BE2C (cell line): Measurements from ENCODE around the gene NOBOX.

Experiments
- DNase-seq: peaks from one replicate; pipeline ENCODE4 v3.0.0-alpha.2; 2020
- H3K27me3 ChIP-seq: fragments of 250-450 bp; sonication (Bioruptor Pico); 2 replicates; pipeline ENCODE4 v1.5.1; 2020; ENCODE audit warnings: mild to moderate bottlenecking
- H3K36me3 ChIP-seq: fragments of 250-450 bp; sonication (Bioruptor Pico); 2 replicates; pipeline ENCODE4 v1.5.1; 2020; ENCODE audit warnings: mild to moderate bottlenecking
- H3K4me1 ChIP-seq: fragments of 250-450 bp; sonication (Bioruptor Pico); 2 replicates; pipeline ENCODE4 v1.5.1; 2020
- H3K4me3 ChIP-seq: 2 replicates; pipeline ENCODE4 v1.5.1; 2011; ENCODE audit warnings: low read depth, low read length
- H3K9me3 ChIP-seq: fragments of 250-450 bp; sonication (Bioruptor Pico); 2 replicates; pipeline ENCODE4 v1.5.1; 2020
- TF ChIP-seq, protein P1 (sequence below): IDR thresholded peaks from 2 replicates; pipeline ENCODE4 v1.5.1; 2012; ENCODE audit warnings: mild to moderate bottlenecking, low read depth, low read length

The NOBOX gene

DNA sequence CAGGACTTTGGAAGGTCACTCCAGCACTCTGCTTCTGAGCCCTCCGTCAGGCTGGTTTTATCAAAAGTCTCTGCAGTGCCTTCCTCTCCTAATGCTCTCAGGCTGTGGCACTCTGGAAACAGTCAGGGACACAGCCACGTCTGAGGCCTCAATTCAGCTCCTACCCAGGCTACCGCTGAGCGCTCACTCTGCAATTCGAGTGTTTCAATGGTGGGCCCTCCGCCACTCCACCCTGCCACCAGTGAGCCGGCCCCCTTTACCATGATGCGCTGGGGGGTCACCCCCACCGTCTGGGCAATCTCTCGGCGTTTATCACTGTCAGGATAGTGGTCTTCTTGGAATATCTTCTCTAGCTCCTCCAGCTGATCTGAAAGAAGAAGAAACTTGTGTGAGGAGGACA is 3.5 kb downstream of the NOBOX start:
- Histone ChIP-seq H3K9me3 (no peaks in the 10 kb centered on the region), H3K4me3 (no peak overlapping the region), H3K36me3 (no peaks in the 10 kb centered on the region), H3K27me3 (no peaks in the 10 kb centered on the region), H3K4me1 (no peaks in the 10 kb centered on the region)
- DNase-seq = no peak
- TF ChIP-seq, protein P1, sequence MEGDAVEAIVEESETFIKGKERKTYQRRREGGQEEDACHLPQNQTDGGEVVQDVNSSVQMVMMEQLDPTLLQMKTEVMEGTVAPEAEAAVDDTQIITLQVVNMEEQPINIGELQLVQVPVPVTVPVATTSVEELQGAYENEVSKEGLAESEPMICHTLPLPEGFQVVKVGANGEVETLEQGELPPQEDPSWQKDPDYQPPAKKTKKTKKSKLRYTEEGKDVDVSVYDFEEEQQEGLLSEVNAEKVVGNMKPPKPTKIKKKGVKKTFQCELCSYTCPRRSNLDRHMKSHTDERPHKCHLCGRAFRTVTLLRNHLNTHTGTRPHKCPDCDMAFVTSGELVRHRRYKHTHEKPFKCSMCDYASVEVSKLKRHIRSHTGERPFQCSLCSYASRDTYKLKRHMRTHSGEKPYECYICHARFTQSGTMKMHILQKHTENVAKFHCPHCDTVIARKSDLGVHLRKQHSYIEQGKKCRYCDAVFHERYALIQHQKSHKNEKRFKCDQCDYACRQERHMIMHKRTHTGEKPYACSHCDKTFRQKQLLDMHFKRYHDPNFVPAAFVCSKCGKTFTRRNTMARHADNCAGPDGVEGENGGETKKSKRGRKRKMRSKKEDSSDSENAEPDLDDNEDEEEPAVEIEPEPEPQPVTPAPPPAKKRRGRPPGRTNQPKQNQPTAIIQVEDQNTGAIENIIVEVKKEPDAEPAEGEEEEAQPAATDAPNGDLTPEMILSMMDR = no peak

DNA sequence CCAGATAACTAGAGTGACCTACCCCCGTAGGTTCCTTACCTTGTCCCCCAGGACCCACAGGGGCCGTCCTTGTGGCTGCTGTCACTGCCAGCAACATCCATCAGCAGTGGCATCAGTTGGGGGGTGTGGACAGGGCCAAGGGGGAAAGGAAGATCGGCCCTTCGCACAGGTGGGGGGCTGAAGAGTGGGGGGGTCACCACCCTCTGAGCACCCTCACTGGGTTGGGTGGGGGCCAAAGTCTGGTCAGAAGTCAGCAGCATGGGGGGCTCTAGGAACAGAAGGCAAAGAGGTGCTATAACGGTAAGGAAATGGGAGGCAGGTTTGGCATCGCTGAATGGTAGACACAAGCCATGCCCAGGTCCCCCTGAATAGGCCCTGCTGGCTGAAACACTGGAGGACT is 4.6 kb downstream of the NOBOX start:
- Histone ChIP-seq H3K9me3 (no peaks in the 10 kb centered on the region), H3K4me1 (no peaks in the 10 kb centered on the region), H3K36me3 (no peaks in the 10 kb centered on the region), H3K4me3 (no peak overlapping the region), H3K27me3 (0 out of 2 replicates have a peak, but pooled peaks cover 5% of the 10 kb centered on the region)
- TF ChIP-seq, protein P1 = no peak
- DNase-seq = no peak

DNA sequence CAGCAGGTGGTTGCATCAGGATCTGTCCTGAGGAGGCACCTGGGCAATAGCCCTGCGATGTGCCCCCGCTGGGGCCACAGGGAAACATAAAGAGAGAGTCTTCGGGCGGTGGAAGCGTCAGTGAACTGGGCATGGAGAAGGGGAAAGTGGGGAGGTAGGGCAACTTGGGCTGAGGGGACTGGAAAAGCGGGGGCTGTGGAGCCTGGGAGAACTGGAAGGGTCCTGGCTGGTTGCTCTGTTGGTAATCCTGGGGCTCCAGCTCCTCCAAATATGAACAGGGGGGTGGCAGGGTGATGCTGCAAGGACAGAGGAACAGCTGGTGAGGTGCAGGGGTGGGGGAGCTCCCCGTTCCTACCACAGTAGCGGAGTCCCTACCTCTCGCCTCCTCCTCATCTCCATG is 5.2 kb downstream of the NOBOX start:
- no peak overlapping the region for H3K4me3 ChIP-seq
- H3K4me1 ChIP-seq = no peaks in the 10 kb centered on the region
- H3K27me3 ChIP-seq = 0 out of 2 replicates have a peak, but pooled peaks cover 5% of the 10 kb centered on the region
- no peaks in the 10 kb centered on the region for H3K36me3 ChIP-seq
- no peak for DNase-seq
- no peaks in the 10 kb centered on the region for H3K9me3 ChIP-seq
- TF ChIP-seq, protein P1 = no peak

DNA sequence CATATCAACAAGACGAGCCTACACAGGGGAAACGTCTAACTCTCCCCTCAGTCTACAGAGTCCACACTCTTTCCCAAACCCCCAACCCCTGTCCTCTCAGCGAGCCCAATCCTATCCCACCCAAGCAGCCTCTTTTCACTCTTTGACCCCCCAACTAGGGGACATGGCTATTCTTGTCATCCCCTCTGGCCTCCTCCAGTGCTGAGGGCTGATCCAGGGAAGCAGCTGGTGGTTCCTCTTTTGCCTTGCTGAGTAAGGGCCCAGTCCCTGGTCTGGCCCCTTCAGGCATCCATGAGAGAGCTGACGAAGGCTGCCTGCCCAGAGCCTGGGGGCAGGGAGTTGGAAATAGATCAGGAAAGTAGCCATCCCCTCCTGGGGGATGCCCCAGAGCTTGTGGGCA is 6.4 kb downstream of the NOBOX start:
- TF ChIP-seq, protein P1 = no peak
- no peak overlapping the region for H3K4me3 ChIP-seq
- H3K9me3 ChIP-seq = no peaks in the 10 kb centered on the region
- no peaks in the 10 kb centered on the region for H3K4me1 ChIP-seq
- no peak for DNase-seq
- H3K36me3 ChIP-seq = no peaks in the 10 kb centered on the region
- H3K27me3 ChIP-seq = 0 out of 2 replicates have a peak, but pooled peaks cover 5% of the 10 kb centered on the region

DNA sequence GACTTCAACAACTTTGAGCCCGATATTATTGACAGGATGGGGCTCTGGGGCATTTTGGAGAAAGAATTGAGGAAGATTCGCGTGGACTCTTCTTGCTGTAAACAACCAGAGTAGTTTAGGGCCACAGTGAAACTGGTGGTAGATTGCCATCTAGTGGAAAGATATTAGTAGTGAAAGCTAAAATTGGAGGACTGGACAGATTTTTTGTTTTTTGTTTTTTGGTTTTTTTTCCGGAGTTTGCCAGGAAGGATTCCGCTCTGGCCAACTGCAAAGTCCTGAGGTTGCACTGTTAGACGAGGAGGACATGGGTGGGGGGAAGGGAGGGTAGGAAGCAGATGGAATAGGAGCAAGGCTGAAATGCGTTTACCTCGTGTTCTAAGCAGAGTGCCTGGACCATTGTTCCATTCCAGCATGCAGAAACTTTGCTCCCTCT is 11.7 kb downstream of the NOBOX start:
- Histone ChIP-seq H3K4me3 (0 out of 2 replicates have a peak overlapping the region, but pooled peaks have one; percentile 5), H3K27me3 (0 out of 2 replicates have a peak, but pooled peaks cover 5% of the 10 kb centered on the region), H3K9me3 (no peaks in the 10 kb centered on the region), H3K36me3 (no peaks in the 10 kb centered on the region), H3K4me1 (peaks cover 4% of the 10 kb centered on the region; the same call in 1 of the 2 replicates)
- DNase-seq = no peak
- TF ChIP-seq, protein P1 = peak; percentile 71

DNA sequence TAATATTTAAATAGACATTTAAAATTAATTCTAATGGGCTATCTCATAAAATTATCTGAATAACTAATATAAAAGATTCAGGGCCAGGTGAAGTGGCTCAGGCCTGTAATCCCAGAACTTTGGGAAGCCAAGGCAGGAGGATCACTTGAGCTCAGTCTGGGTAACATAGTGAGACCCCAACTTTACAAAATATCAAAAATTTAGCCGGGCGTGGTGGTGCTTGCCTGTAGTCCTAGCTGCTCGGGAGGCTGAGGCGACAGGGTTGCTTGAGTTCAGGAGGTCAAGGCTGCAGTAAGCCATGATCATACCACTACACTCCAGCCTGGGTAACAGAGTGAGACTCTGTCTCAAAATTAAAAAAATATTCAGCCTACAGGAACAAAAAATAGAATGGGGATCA is 12.5 kb downstream of the NOBOX start:
- H3K9me3 ChIP-seq = no peaks in the 10 kb centered on the region
- TF ChIP-seq, protein P1 = no peak
- H3K4me3 ChIP-seq = no peak overlapping the region
- H3K4me1 ChIP-seq = peaks cover 4% of the 10 kb centered on the region; the same call in 1 of the 2 replicates
- 0 out of 2 replicates have a peak, but pooled peaks cover 5% of the 10 kb centered on the region for H3K27me3 ChIP-seq
- DNase-seq = no peak
- no peaks in the 10 kb centered on the region for H3K36me3 ChIP-seq
